ENCODE results near the gene C10orf90.

DNA sequence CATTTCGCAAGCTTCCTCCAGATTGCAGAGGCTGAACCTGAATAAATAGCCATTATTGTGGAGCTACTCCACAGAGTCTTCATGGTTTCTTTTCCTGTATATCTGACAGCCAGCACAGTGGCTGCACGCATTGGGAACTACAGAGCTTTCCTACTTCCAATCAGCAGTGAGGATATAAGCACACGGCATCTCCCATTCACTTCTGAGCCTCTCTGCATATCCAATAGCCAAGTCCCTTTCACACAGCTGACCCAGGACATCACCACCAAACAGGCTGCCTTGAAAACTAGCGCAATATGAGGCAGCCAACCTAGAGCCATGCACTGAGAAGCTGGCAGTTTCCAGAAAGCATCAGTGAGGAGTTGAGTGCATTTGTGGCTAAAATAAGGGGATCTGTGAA is 11.6 kb downstream of the C10orf90 start:
- TF ChIP-seq, protein P1, sequence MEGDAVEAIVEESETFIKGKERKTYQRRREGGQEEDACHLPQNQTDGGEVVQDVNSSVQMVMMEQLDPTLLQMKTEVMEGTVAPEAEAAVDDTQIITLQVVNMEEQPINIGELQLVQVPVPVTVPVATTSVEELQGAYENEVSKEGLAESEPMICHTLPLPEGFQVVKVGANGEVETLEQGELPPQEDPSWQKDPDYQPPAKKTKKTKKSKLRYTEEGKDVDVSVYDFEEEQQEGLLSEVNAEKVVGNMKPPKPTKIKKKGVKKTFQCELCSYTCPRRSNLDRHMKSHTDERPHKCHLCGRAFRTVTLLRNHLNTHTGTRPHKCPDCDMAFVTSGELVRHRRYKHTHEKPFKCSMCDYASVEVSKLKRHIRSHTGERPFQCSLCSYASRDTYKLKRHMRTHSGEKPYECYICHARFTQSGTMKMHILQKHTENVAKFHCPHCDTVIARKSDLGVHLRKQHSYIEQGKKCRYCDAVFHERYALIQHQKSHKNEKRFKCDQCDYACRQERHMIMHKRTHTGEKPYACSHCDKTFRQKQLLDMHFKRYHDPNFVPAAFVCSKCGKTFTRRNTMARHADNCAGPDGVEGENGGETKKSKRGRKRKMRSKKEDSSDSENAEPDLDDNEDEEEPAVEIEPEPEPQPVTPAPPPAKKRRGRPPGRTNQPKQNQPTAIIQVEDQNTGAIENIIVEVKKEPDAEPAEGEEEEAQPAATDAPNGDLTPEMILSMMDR (IDR thresholded peaks at IDR 0.05; ENCODE audit: poor library complexity): no peak
- TF ChIP-seq EZH2 (IDR thresholded peaks at IDR 0.05; ENCODE audit: borderline replicate concordance): no peak

Measured in hepatocyte (in vitro differentiated cells).